ENCODE results near the gene TPT1. TPM values are rescaled to one million over a fixed set of nuclear protein-coding genes. Genes with fewer than 3 reads are reported as not detected.

TPT1 gene
- total and polyA plus RNA-seq, 12 donors, result 3,297 to 6,104 (median 3,852) TPM

DNA sequence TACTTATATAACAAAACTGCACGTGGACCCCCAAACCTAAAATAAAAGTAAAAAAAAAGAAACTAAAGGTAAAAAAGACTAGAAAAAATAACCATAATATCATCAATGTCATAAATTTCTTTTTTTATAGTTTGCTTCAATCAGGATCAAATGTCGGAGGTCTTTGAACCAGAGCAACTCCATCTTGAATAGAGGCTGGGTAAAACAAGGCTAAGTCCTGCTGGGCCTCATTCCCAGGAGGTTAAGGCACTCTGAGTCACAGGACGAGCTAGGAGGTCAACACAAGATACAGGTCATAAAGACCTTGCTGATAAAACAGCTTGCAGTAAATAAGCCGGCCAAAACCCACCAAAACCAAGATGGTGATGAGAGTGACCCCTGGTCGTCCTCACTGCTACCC lies 24.0 kb downstream of the TPT1 start:
- Histone ChIP-seq H3K9me3 (no peaks in the 10 kb centered on the region), H3K4me3 (no peak overlapping the region), H3K27ac (peak overlapping the region in 1 of 10 donors; percentile 16), H3K36me3 (no peaks in the 10 kb centered on the region), H3K27me3 (no peaks in the 10 kb centered on the region), H3K4me1 (peaks cover 0 to 26% (median 1%) of the 10 kb centered on the region in 9 donors)
- no peak for DNase-seq
- intact Hi-C loops (cut with DNase I), result no loop called here
- 87 to 91% methylated on average over 5 of the region's 5 CpGs for WGBS, 2 donors
- ATAC-seq, result no peak
- TF ChIP-seq, protein P1, sequence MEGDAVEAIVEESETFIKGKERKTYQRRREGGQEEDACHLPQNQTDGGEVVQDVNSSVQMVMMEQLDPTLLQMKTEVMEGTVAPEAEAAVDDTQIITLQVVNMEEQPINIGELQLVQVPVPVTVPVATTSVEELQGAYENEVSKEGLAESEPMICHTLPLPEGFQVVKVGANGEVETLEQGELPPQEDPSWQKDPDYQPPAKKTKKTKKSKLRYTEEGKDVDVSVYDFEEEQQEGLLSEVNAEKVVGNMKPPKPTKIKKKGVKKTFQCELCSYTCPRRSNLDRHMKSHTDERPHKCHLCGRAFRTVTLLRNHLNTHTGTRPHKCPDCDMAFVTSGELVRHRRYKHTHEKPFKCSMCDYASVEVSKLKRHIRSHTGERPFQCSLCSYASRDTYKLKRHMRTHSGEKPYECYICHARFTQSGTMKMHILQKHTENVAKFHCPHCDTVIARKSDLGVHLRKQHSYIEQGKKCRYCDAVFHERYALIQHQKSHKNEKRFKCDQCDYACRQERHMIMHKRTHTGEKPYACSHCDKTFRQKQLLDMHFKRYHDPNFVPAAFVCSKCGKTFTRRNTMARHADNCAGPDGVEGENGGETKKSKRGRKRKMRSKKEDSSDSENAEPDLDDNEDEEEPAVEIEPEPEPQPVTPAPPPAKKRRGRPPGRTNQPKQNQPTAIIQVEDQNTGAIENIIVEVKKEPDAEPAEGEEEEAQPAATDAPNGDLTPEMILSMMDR (IDR thresholded peaks at IDR 0.05), result no peak

DNA sequence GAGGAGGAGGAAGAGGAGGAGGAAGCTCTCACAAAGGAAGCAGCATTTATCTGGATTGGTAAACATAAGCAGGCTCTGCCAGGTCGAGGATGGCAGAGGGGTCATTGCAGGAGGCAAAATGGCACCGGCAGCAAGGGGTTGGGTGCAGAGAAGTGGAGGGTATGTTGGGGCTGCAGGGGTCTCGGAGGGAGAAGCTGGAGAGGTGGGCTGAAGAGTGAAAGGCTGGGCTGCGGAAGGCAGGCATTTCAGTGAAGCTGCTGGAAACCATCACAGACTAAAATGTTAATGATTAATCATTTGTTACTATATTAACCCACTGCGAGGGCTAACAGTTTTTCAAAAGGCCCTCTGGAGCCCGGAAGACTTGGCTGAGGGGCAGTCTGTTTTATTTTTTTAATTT lies 24.6 kb downstream of the TPT1 start:
- Histone ChIP-seq H3K4me3 (no peak overlapping the region), H3K27ac (no peak overlapping the region), H3K36me3 (no peaks in the 10 kb centered on the region), H3K4me1 (peaks cover 0 to 26% (median 6%) of the 10 kb centered on the region in 9 donors), H3K9me3 (no peaks in the 10 kb centered on the region), H3K27me3 (no peaks in the 10 kb centered on the region)
- TF ChIP-seq, protein P1 (IDR thresholded peaks at IDR 0.05), result no peak
- 67 to 68% methylated on average over 6 of the region's 6 CpGs for WGBS, 2 donors
- ATAC-seq, result no peak
- intact Hi-C loops (cut with DNase I), result no loop called here
- DNase-seq, result no peak

DNA sequence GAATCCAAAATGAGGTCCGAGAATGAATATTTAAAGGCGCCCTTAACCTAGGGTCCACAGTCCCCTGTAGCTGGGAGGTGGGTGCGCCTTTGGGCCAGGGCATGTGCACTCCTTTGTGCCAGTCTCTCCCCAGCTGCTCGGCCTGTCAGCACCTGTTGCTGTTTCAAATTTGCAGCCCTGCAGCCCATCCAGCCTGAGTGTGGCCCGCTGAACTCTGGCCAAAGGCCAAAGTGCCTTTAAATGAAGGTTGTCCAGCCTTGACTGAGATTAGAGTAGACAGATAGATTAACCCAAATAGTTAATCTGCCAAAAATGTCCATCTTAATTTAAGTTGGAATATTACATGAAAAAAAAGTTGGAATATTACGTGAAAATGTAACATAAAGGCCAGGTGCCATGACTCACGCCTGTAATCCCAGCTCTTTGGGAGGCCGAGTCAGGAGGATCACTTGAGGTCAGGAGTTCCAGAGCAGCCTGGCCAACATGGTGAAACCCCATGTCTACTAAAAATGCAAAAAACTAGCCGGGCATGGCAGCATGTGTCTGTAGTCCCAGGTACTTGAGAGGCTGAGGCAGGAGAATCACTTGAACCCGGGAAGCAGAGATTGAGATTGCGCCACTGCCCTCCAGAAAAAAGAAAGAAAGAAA lies 25.3 kb downstream of the TPT1 start:
- WGBS, 2 donors, result 74 to 77% methylated on average over 11 of the region's 11 CpGs
- Histone ChIP-seq H3K36me3 (no peaks in the 10 kb centered on the region), H3K4me1 (peaks cover 0 to 27% (median 10%) of the 10 kb centered on the region in 9 donors), H3K27me3 (peaks cover 0 to 3% (median 0%) of the 10 kb centered on the region in 7 donors), H3K9me3 (no peaks in the 10 kb centered on the region), H3K4me3 (no peak overlapping the region), H3K27ac (no peak overlapping the region)
- ATAC-seq (peak in 4 of 8 donors; percentile 48 to 76 (median 61)), DNase-seq (peak in 1 of 2 donors; percentile 43)
- intact Hi-C loops (cut with DNase I), result no loop called here
- TF ChIP-seq, protein P1 (IDR thresholded peaks at IDR 0.05), result no peak

DNA sequence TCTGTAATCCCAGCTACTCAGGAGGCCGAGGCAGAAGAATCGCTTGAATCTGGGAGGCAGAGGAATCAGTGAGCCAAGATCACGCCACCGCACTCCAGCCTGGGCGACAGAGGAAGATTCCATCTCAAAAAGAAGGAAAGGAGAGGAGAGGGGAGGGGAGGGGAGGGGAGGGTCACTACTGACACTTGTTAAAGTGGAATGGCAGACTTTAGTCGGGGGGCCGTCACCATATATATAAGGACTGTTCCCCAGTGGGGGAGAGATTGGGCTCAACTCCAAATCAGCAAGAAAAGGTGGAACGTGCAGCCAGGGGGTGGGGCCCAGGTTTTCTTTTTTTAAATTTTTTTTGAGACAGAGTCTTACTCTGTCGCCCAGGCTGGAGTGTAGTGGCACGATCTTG lies 26.2 kb downstream of the TPT1 start:
- ATAC-seq (no peak), DNase-seq (no peak)
- H3K27ac ChIP-seq, result no peak overlapping the region
- TF ChIP-seq, protein P1 (IDR thresholded peaks at IDR 0.05), result no peak
- H3K4me3 ChIP-seq, result no peak overlapping the region
- 79 to 91% methylated on average over 9 to 10 of the region's 10 CpGs for WGBS, 2 donors
- H3K27me3 ChIP-seq, result peaks cover 0 to 7% (median 0%) of the 10 kb centered on the region in 7 donors
- intact Hi-C loops (cut with DNase I), result no loop called here
- H3K36me3 ChIP-seq, result no peaks in the 10 kb centered on the region
- H3K4me1 ChIP-seq, result peaks cover 0 to 23% (median 11%) of the 10 kb centered on the region in 9 donors
- no peaks in the 10 kb centered on the region for H3K9me3 ChIP-seq

All from heart right ventricle (tissue), 16 donors.